Lung (tissue), 12 donors: ENCODE results near the gene TCL1B. TPM values are rescaled to one million over a fixed set of nuclear protein-coding genes. Genes with fewer than 3 reads are reported as not detected.

Experiments used
- ATAC-seq: fragments of 200-7000 bp; cut with Tn5 transposase; one replicate; pipeline ENCODE4 v1.9.1; 2020; ENCODE audit warnings: moderate number of reproducible peaks; ENCODE audit not compliant: insufficient read depth, low FRiP score
- DNase-seq, 3 donors: peaks; one replicate each; pipeline ENCODE4 v3.0.0-alpha.2; 2013 to 2017
- H3K27ac ChIP-seq, 2 donors: one replicate each; pipeline ENCODE4 v1.5.1; 2013; ENCODE audit warnings: mild to moderate bottlenecking in 2 of 2, moderate library complexity in 2 of 2, control low read depth in 1 of 2, inconsistent platforms in 1 of 2, low read depth in 1 of 2, low read length in 1 of 2
- H3K27me3 ChIP-seq, 3 donors: one replicate each; pipeline ENCODE4 v1.5.1; 2013; ENCODE audit warnings: low read length in 2 of 3; ENCODE audit not compliant: control insufficient read depth in 3 of 3, insufficient read depth in 3 of 3
- H3K36me3 ChIP-seq, 4 donors: one replicate each; pipeline ENCODE4 v1.5.1; 2013; ENCODE audit warnings: low read length in 4 of 4, mild to moderate bottlenecking in 1 of 4, moderate library complexity in 1 of 4; ENCODE audit not compliant: control insufficient read depth in 4 of 4, insufficient read depth in 4 of 4
- H3K4me1 ChIP-seq, 5 donors: one replicate each; pipeline ENCODE4 v1.5.1; 2013; ENCODE audit warnings: low read length in 5 of 5, mild to moderate bottlenecking in 2 of 5, moderate library complexity in 1 of 5; ENCODE audit not compliant: control insufficient read depth in 5 of 5, insufficient read depth in 5 of 5
- H3K4me3 ChIP-seq: one replicate; pipeline ENCODE4 v1.5.1; 2013; ENCODE audit warnings: mild to moderate bottlenecking, control low read depth, moderate library complexity
- H3K9ac ChIP-seq, 2 donors: one replicate each; pipeline ENCODE4 v1.5.1; 2013; ENCODE audit warnings: low read length in 2 of 2, control low read depth in 1 of 2; ENCODE audit not compliant: insufficient read depth in 1 of 2
- H3K9me3 ChIP-seq, 4 donors: one replicate each; pipeline ENCODE4 v1.5.1; 2013; ENCODE audit warnings: low read length in 3 of 4, mild to moderate bottlenecking in 1 of 4, moderate library complexity in 1 of 4; ENCODE audit not compliant: control insufficient read depth in 4 of 4, insufficient read depth in 3 of 4
- CTCF ChIP-seq: IDR thresholded peaks from 2 replicates; pipeline ENCODE4 v1.5.1; 2012; ENCODE audit warnings: mild to moderate bottlenecking; ENCODE audit errors: control extremely low read depth, extremely low read depth
- WGBS, 2 donors: extraction: QIAGEN DNeasy Blood & Tissue Kit; methylation state at CpG; one replicate each; pipeline ENCODE4 v1.1.7; 2013; 5-methylcytosine and 5-hydroxymethylcytosine counted together
- polyA plus RNA-seq, 2 donors: library from polyadenylated mRNA; stranded (reverse); fragments of 200-250 nt; gene quantifications; one replicate each; pipeline ENCODE4 v1.2.1, GENCODE V29; 2013
- total RNA-seq, 2 donors: library from RNA; depleted of rRNA in 1 of 2; stranded (reverse); fragments of >200 nt in 1 of 2; gene quantifications; one replicate each; pipeline ENCODE4 v1.2.1, GENCODE V29; 2014 to 2021
- donor health status: control.
- donor health status: control.
- donor health status: Bipolar disorder and iron deficiency.
- donor health status: healthy.
- donor health status: DM: yes; HTN: yes; CAD: no.

The TCL1B gene
- total and polyA plus RNA-seq, 4 donors: 0.03 to 0.28 TPM; not detected in 2

GRCh38 chr14:95667249-95667693 is 19.0 kb upstream of the TCL1B start:
- H3K36me3 ChIP-seq: no peaks in the 10 kb centered on the region
- no peaks in the 10 kb centered on the region for H3K27me3 ChIP-seq
- H3K27ac ChIP-seq: no peak overlapping the region
- ATAC-seq (no peak), DNase-seq (no peak)
- no peak for TF ChIP-seq CTCF
- no peaks in the 10 kb centered on the region for H3K4me1 ChIP-seq
- H3K9me3 ChIP-seq: peaks cover 0 to 3% (median 0%) of the 10 kb centered on the region in 4 donors
- WGBS, 2 donors: 19 to 29% methylated on average over 3 of the region's 3 CpGs
- H3K4me3 ChIP-seq: no peak overlapping the region
- H3K9ac ChIP-seq: no peak overlapping the region

DNA sequence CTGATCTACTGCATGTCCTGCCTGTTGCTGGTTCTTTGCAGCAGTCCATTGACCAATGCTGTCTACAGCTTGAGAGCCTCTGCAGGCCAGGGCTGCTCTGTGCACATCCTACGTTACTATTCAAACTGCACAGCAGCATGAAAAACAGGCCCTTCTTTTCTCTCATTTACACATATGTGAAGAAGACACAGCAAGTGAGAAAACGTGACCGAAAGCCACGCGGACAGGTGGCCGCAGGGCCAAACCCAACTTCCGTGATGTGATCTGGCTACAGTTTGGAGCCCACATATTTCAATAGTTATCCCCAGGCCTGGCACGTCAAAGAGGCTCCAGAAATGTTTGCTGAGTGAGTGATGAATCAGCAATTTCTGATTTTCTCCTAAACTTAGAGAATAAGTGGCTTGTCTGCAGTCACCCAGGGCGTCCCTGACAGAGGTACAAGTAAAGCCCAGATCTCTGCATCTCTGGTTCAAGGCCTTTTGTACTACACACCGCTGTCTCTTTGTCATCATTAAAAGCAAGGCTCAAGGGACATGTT is 17.9 kb upstream of the TCL1B start:
- no peak for TF ChIP-seq CTCF
- Histone ChIP-seq H3K9me3 (peaks cover 0 to 3% (median 0%) of the 10 kb centered on the region in 4 donors), H3K4me3 (no peak overlapping the region), H3K9ac (no peak overlapping the region), H3K27me3 (no peaks in the 10 kb centered on the region), H3K27ac (no peak overlapping the region), H3K4me1 (no peaks in the 10 kb centered on the region), H3K36me3 (no peaks in the 10 kb centered on the region)
- ATAC-seq (no peak), DNase-seq (no peak)
- WGBS, 2 donors: 81 to 82% methylated on average over 10 of the region's 10 CpGs

DNA sequence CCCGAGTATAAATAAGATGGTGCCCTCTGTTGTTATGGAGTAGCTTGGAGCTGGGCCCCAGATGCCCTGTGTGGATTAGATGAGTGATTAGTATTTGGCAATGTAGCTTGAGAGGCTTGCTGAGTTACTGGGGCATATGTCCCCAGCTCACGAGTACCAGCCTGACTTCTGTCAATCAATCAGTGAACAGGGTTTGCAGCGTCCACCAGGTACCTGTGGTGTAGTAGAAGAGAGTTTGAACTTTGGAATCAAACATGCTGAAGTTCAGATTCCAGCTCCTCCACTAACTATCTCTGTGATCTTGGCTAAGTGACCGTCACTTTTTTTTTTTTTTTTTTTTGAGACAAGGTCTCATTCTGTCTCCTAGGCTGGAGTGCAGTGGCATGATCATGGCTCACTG is 11.6 kb upstream of the TCL1B start:
- Histone ChIP-seq H3K9ac (no peak overlapping the region), H3K36me3 (no peaks in the 10 kb centered on the region), H3K27ac (no peak overlapping the region), H3K27me3 (no peaks in the 10 kb centered on the region), H3K4me3 (no peak overlapping the region), H3K9me3 (no peaks in the 10 kb centered on the region), H3K4me1 (no peaks in the 10 kb centered on the region)
- ATAC-seq (no peak), DNase-seq (no peak)
- 74 to 89% methylated on average over 4 of the region's 4 CpGs for WGBS, 2 donors
- TF ChIP-seq CTCF: no peak

GRCh38 chr14:95675486-95675885 is 10.7 kb upstream of the TCL1B start:
- H3K4me3 ChIP-seq: no peak overlapping the region
- 75 to 80% methylated on average over 4 of the region's 4 CpGs for WGBS, 2 donors
- no peaks in the 10 kb centered on the region for H3K4me1 ChIP-seq
- H3K9me3 ChIP-seq: no peaks in the 10 kb centered on the region
- no peak overlapping the region for H3K9ac ChIP-seq
- H3K27ac ChIP-seq: no peak overlapping the region
- DNase-seq (no peak), ATAC-seq (no peak)
- no peaks in the 10 kb centered on the region for H3K36me3 ChIP-seq
- TF ChIP-seq CTCF: no peak
- H3K27me3 ChIP-seq: no peaks in the 10 kb centered on the region
